ENCODE results near the gene PDE4D. TPM values are rescaled to one million over a fixed set of nuclear protein-coding genes. Genes with fewer than 3 reads are reported as not detected.
A peak's percentile ranks its signal among the peaks of the same experiment; 100 is the strongest.

Gene PDE4D
- total RNA-seq, 1 donor from 2014 or later, result 2.3 TPM

DNA sequence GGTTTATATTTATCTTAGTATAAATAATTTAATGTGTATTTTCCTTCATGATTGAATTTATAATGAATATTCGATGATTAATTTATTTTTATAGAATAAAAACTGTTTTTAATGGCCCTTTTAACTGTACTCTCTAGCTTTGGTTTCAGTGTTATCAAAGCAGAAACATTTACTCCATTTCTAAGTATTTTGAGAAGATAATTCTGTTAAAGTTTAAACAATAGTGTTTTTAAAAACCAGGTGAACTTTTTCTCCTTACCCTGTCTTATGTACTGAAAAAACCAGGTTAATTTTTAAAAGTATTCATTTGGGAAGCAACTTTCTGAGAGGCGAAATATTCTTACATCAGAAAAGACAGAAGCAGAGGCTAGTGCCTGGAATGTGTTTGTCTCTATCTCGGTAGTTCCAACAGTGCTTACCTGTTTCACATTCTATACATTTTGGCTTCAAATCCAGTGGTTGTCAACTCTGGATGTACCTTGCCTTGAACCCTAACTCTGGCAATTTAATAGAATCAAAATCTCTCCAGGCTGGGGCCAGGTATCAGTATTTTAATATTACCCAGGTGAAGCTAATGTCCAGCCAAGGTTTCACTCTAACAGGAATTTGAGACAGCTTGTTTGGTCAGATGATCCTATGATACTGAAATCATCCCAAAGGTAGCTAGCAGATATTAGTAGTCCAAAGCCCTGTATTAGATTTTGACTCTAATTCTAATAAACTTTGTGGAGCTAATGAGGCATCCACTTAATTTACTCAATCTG lies 434.4 kb downstream of the PDE4D start:
- Mint-ChIP-seq H3K4me1 (peaks cover 4% of the 10 kb centered on the region), H3K9me3 (peaks cover 14% of the 10 kb centered on the region), H3K27me3 (ENCODE audit: insufficient read depth, low read depth) (no peaks in the 10 kb centered on the region), H3K36me3 (peaks cover 3% of the 10 kb centered on the region), H3K4me3 (no peak overlapping the region), H3K27ac (no peak overlapping the region)
- no peaks in the 10 kb centered on the region for H3K4me1 ChIP-seq
- no peak overlapping the region for H3K4me2 ChIP-seq
- H3K27me3 ChIP-seq, result no peaks in the 10 kb centered on the region
- no peak overlapping the region for H3K4me3 ChIP-seq
- TF ChIP-seq CTCF (IDR thresholded peaks at IDR 0.05) (no peak), EZH2phosphoT487 (IDR thresholded peaks at IDR 0.05) (no peak), EZH2 (IDR thresholded peaks at IDR 0.05) (no peak)
- no peak for DNase-seq (ENCODE audit: low spot score)
- H3K36me3 ChIP-seq, result no peaks in the 10 kb centered on the region
- H3K79me2 ChIP-seq (ENCODE audit: low read depth), result no peaks in the 10 kb centered on the region
- no peak overlapping the region for H2AFZ ChIP-seq (replicated peaks)
- no peaks in the 10 kb centered on the region for H3F3A ChIP-seq (ENCODE audit: low read depth)
- H3K9ac ChIP-seq, result no peak overlapping the region
- no peaks in the 10 kb centered on the region for H4K20me1 ChIP-seq (ENCODE audit: low read depth)
- no peak overlapping the region for H3K27ac ChIP-seq
- H3K9me3 ChIP-seq (ENCODE audit: low read depth), result no peaks in the 10 kb centered on the region

GRCh38 chr5:59458321-59458720 lies 435.2 kb downstream of the PDE4D start:
- peaks cover 14% of the 10 kb centered on the region for H3K9me3 Mint-ChIP-seq
- Histone ChIP-seq H4K20me1 (ENCODE audit: low read depth) (no peaks in the 10 kb centered on the region), H3K27ac (no peak overlapping the region), H3K4me2 (no peak overlapping the region), H3K9ac (no peak overlapping the region), H3K9me3 (ENCODE audit: low read depth) (no peaks in the 10 kb centered on the region), H3K79me2 (ENCODE audit: low read depth) (no peaks in the 10 kb centered on the region), H3K4me1 (no peaks in the 10 kb centered on the region), H3K27me3 (no peaks in the 10 kb centered on the region), H3K36me3 (no peaks in the 10 kb centered on the region), H2AFZ (replicated peaks) (peak overlapping the region; percentile 82), H3F3A (ENCODE audit: low read depth) (no peaks in the 10 kb centered on the region), H3K4me3 (no peak overlapping the region)
- no peak overlapping the region for H3K4me3 Mint-ChIP-seq
- TF ChIP-seq CTCF (IDR thresholded peaks at IDR 0.05), result no peak
- TF ChIP-seq EZH2 (IDR thresholded peaks at IDR 0.05), result no peak
- no peak for TF ChIP-seq EZH2phosphoT487 (IDR thresholded peaks at IDR 0.05)
- no peaks in the 10 kb centered on the region for H3K27me3 Mint-ChIP-seq (ENCODE audit: insufficient read depth, low read depth)
- H3K4me1 Mint-ChIP-seq, result no peaks in the 10 kb centered on the region
- H3K27ac Mint-ChIP-seq, result no peak overlapping the region
- peaks cover 3% of the 10 kb centered on the region for H3K36me3 Mint-ChIP-seq
- DNase-seq (ENCODE audit: low spot score), result no peak

DNA sequence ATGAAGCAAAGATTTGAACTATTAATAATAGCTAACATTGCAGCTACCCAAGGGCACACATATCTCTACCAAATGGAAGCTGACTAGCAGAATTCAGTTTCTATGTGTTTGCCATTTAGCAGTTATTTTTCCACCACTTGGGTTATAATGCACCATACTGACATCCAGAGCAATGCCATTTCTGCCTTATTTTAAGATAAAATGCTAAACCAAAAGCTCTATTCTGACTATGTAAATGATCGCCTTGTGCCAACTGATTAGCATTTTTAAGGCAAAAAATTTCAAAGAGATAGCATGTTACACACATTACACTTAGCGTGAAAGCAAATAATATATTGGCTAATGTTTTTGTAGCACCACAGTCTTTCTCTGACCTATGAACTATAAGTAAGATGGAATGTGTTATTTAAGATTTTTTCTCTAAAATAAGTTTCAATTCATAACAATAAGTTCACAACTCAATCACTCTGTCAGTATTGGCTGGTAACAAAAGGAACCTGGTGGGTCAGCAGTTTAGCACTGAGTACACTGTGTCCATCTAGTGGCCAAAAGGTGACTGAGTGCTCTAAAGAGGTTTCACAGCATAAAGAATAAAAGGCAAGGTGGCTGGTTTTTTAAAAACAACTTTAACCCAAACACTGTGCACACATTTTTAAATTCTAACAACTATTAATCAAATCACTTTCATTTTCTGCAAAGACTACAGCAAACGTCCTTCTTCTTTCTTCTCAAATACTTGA lies 443.5 kb downstream of the PDE4D start:
- TF ChIP-seq CTCF (IDR thresholded peaks at IDR 0.05) (peak; percentile 22), EZH2 (IDR thresholded peaks at IDR 0.05) (no peak)
- Mint-ChIP-seq H3K27me3 (ENCODE audit: insufficient read depth, low read depth) (no peaks in the 10 kb centered on the region), H3K9me3 (peaks cover 5% of the 10 kb centered on the region), H3K4me1 (no peaks in the 10 kb centered on the region), H3K4me3 (no peak overlapping the region), H3K27ac (no peak overlapping the region), H3K36me3 (no peaks in the 10 kb centered on the region)
- Histone ChIP-seq H2AFZ (replicated peaks) (no peak overlapping the region), H3K4me1 (no peaks in the 10 kb centered on the region), H3K4me3 (no peak overlapping the region), H4K20me1 (ENCODE audit: low read depth) (no peaks in the 10 kb centered on the region), H3K4me2 (no peak overlapping the region), H3F3A (ENCODE audit: low read depth) (no peaks in the 10 kb centered on the region), H3K36me3 (no peaks in the 10 kb centered on the region), H3K9me3 (ENCODE audit: low read depth) (peaks cover 12% of the 10 kb centered on the region), H3K27ac (no peak overlapping the region), H3K79me2 (ENCODE audit: low read depth) (no peaks in the 10 kb centered on the region), H3K9ac (no peak overlapping the region), H3K27me3 (no peaks in the 10 kb centered on the region)
- no peak for DNase-seq (ENCODE audit: low spot score)

All from neural progenitor cell (in vitro differentiated cells).